HEK293 (cell line): Measurements from ENCODE around the gene FAM174B.

Experiments used
- CTCF ChIA-PET: fragments of 350-600 bp; formaldehyde crosslinking; extraction: SDS; loops from one replicate; lab custom pipeline; 2021; ENCODE audit warnings: antibody characterized with exemption; lab: Yijun Ruan, JAX
- POLR2A ChIA-PET: fragments of 300-600 bp; formaldehyde crosslinking; extraction: SDS; loops from one replicate; lab custom pipeline; 2020; ENCODE audit warnings: antibody characterized with exemption, inconsistent platforms; lab: Yijun Ruan, JAX
- H3K27ac ChIP-seq: fragments of 200-500 bp; sonication (Bioruptor generic); 2 replicates; pipeline ENCODE4 v1.5.1; 2014; ENCODE audit warnings: low read depth, low read length, control low read depth, inconsistent platforms; ENCODE audit errors: extremely low read depth
- H3K36me3 ChIP-seq, 2 experiments: fragments of 200-500 bp in 1 of 2; sonication (Bioruptor generic) in 1 of 2; 1 replicate in 1 of 2; 2 replicates in 1 of 2; pipeline ENCODE4 v1.5.1; 2014 to 2017; ENCODE audit warnings: inconsistent platforms in 2 of 2, low read length in 2 of 2; ENCODE audit not compliant: control insufficient read depth in 2 of 2, insufficient read depth in 1 of 2
- H3K4me1 ChIP-seq: fragments of 200-500 bp; sonication (Bioruptor generic); 2 replicates; pipeline ENCODE4 v1.5.1; 2014; ENCODE audit warnings: mild to moderate bottlenecking, low read length, inconsistent platforms; ENCODE audit not compliant: control insufficient read depth, insufficient read depth
- H3K4me3 ChIP-seq: 2 replicates; pipeline ENCODE4 v1.5.1; 2011; ENCODE audit warnings: low read depth, mild to moderate bottlenecking, control low read depth, low read length, moderate library complexity
- H3K9me3 ChIP-seq: fragments of 200-500 bp; sonication (Bioruptor generic); 2 replicates; pipeline ENCODE4 v1.5.1; 2014; ENCODE audit warnings: low read depth, low read length, inconsistent platforms; ENCODE audit not compliant: control insufficient read depth, insufficient read depth
- EGR2 ChIP-seq: fragments of 450-650 bp; formaldehyde crosslinking; IDR thresholded peaks from 2 replicates; pipeline ENCODE4 v1.5.1; 2016; ENCODE audit warnings: low read depth, missing biosample characterization, missing genetic modification characterization
- GLI4 ChIP-seq: fragments of 450-650 bp; formaldehyde crosslinking; IDR thresholded peaks from 2 replicates; pipeline ENCODE4 v1.5.1; 2016; ENCODE audit warnings: missing biosample characterization, missing genetic modification characterization
- IKZF3 ChIP-seq: fragments of 450-650 bp; IDR thresholded peaks from 2 replicates; pipeline ENCODE4 v1.5.0; 2018; ENCODE audit warnings: missing biosample characterization, mild to moderate bottlenecking, missing genetic modification characterization, moderate library complexity
- REST ChIP-seq: fragments of 450-650 bp; formaldehyde crosslinking; IDR thresholded peaks from 2 replicates; pipeline ENCODE4 v1.5.1; 2016; ENCODE audit warnings: missing biosample characterization, missing genetic modification characterization
- TSHZ1 ChIP-seq: fragments of 450-650 bp; formaldehyde crosslinking; IDR thresholded peaks from 2 replicates; pipeline ENCODE4 v1.5.1; 2016; ENCODE audit warnings: missing biosample characterization, missing genetic modification characterization, borderline replicate concordance
- ZBTB17 ChIP-seq: fragments of 450-650 bp; formaldehyde crosslinking; IDR thresholded peaks from 2 replicates; pipeline ENCODE4 v1.5.1; 2016; ENCODE audit warnings: missing biosample characterization, missing genetic modification characterization
- ZNF16 ChIP-seq: fragments of 450-650 bp; formaldehyde crosslinking; IDR thresholded peaks from 2 replicates; pipeline ENCODE4 v1.5.1; 2016; ENCODE audit warnings: low read depth, missing biosample characterization, missing genetic modification characterization
- ZNF341 ChIP-seq: fragments of 450-650 bp; formaldehyde crosslinking; IDR thresholded peaks from 2 replicates; pipeline ENCODE4; 2016; ENCODE audit warnings: low read depth, missing biosample characterization, missing genetic modification characterization
- ZNF707 ChIP-seq: fragments of 450-650 bp; formaldehyde crosslinking; IDR thresholded peaks from 2 replicates; pipeline ENCODE4 v1.5.1; 2016; ENCODE audit warnings: missing biosample characterization, missing genetic modification characterization
- ZNF76 ChIP-seq: fragments of 450-650 bp; formaldehyde crosslinking; IDR thresholded peaks from 2 replicates; pipeline ENCODE4; 2016; ENCODE audit warnings: low read depth, missing biosample characterization, missing genetic modification characterization, borderline replicate concordance
- TF ChIP-seq, protein P1 (sequence below): fragments of 450-650 bp; IDR thresholded peaks from 2 replicates; pipeline ENCODE4 v1.5.1; 2018; ENCODE audit warnings: missing biosample characterization, missing genetic modification characterization
- TF ChIP-seq, protein P2 (sequence below): fragments of 450-650 bp; formaldehyde crosslinking; IDR thresholded peaks from 2 replicates; pipeline ENCODE4 v1.5.1; 2017; ENCODE audit warnings: missing biosample characterization, mild to moderate bottlenecking, missing genetic modification characterization, moderate library complexity

Gene FAM174B

GRCh38 chr15:92654662-92655061 lies 913 bp downstream of the FAM174B start:
- H3K4me1 ChIP-seq = peaks cover 11% of the 10 kb centered on the region
- H3K4me3 ChIP-seq = no peak overlapping the region
- CTCF ChIA-PET = interaction anchor here (0.6 to 0.7 kb wide), 2 partner anchors 433 to 646 kb away, joined by 3 to 4 read pairs; no protein-coding TSS in a partner anchor
- no peaks in the 10 kb centered on the region for H3K9me3 ChIP-seq
- POLR2A ChIA-PET = interaction anchor here (0.6 kb wide), 1 partner anchor 867 kb away, joined by 4 read pairs; no protein-coding TSS in a partner anchor
- TF ChIP-seq, protein P1, sequence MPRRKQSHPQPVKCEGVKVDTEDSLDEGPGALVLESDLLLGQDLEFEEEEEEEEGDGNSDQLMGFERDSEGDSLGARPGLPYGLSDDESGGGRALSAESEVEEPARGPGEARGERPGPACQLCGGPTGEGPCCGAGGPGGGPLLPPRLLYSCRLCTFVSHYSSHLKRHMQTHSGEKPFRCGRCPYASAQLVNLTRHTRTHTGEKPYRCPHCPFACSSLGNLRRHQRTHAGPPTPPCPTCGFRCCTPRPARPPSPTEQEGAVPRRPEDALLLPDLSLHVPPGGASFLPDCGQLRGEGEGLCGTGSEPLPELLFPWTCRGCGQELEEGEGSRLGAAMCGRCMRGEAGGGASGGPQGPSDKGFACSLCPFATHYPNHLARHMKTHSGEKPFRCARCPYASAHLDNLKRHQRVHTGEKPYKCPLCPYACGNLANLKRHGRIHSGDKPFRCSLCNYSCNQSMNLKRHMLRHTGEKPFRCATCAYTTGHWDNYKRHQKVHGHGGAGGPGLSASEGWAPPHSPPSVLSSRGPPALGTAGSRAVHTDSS (tag by site-specific recombination) = 0 out of 2 replicates have a peak, but pooled peaks have one; percentile 27
- TF ChIP-seq ZNF16 (tag by site-specific recombination) (peak; percentile 83), GLI4 (no peak)
- TF ChIP-seq, all 188 proteins: peak for 2
- peaks cover 0 to 10% of the 10 kb centered on the region in 2 experiments; a peak in 1 of 3 replicates for H3K36me3 ChIP-seq
- H3K27ac ChIP-seq = no peak overlapping the region

GRCh38 chr15:92653836-92654539 lies 1.6 kb downstream of the FAM174B start:
- Histone ChIP-seq H3K4me1 (peaks cover 13% of the 10 kb centered on the region), H3K27ac (no peak overlapping the region), H3K9me3 (no peaks in the 10 kb centered on the region), H3K36me3 (peaks cover 0 to 10% of the 10 kb centered on the region in 2 experiments; a peak in 1 of 3 replicates), H3K4me3 (no peak overlapping the region)
- CTCF ChIA-PET = interaction anchor here (0.6 kb wide), 1 partner anchor 434 kb away, joined by 4 read pairs; no protein-coding TSS in a partner anchor
- POLR2A ChIA-PET = interaction anchor here (0.6 to 0.8 kb wide), 3 partner anchors 9 to 866 kb away, joined by 4 to 9 read pairs (median 4); no protein-coding TSS in a partner anchor
- TF ChIP-seq EGR2 (tag by site-specific recombination) (no peak), ZNF707 (tag by site-specific recombination) (peak; percentile 45; the same call in 1 of the 2 replicates), IKZF3 (0 out of 2 replicates have a peak, but pooled peaks have one; percentile 24), REST (tag by site-specific recombination) (no peak), TSHZ1 (no peak), ZBTB17 (tag by site-specific recombination) (peak; percentile 53), ZNF76 (tag by site-specific recombination) (no peak), ZNF341 (tag by site-specific recombination) (peak; percentile 84)
- TF ChIP-seq, protein P2, sequence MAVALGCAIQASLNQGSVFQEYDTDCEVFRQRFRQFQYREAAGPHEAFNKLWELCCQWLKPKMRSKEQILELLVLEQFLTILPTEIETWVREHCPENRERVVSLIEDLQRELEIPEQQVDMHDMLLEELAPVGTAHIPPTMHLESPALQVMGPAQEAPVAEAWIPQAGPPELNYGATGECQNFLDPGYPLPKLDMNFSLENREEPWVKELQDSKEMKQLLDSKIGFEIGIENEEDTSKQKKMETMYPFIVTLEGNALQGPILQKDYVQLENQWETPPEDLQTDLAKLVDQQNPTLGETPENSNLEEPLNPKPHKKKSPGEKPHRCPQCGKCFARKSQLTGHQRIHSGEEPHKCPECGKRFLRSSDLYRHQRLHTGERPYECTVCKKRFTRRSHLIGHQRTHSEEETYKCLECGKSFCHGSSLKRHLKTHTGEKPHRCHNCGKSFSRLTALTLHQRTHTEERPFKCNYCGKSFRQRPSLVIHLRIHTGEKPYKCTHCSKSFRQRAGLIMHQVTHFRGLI (tag by site-specific recombination) = peak; percentile 99
